Activated CD4-positive, alpha-beta T cell treated with anti-CD3 and anti-CD28 coated beads, Interleukin-2, Interleukin-6, amounts not matched to agents 100 ng/mL and 50 ng/mL, durations not matched to agents 16 hours and 8 hours (primary cell): ENCODE data around the gene CSMD2.

Source experiments
- DNase-seq: peaks from one replicate; pipeline ENCODE4 v3.0.0-alpha.2; 2020

The CSMD2 gene

GRCh38 chr1:33946836-33947235 lies 218.2 kb downstream of the CSMD2 start:
- DNase-seq = no peak

GRCh38 chr1:33944846-33945245 lies 220.2 kb downstream of the CSMD2 start:
- no peak for DNase-seq

- DNase-seq = no peak
Measured at GRCh38 chr1:33943978-33944377, 221.1 kb downstream of the CSMD2 start.

GRCh38 chr1:33932871-33933270 lies 232.2 kb downstream of the CSMD2 start:
- DNase-seq = no peak

- no peak for DNase-seq
Measured at GRCh38 chr1:33931111-33931475, 233.9 kb downstream of the CSMD2 start.

GRCh38 chr1:33930346-33931110 lies 234.5 kb downstream of the CSMD2 start:
- DNase-seq = no peak

- no peak for DNase-seq
Measured at GRCh38 chr1:33928251-33928650, 236.8 kb downstream of the CSMD2 start.

- no peak for DNase-seq
Measured at GRCh38 chr1:33927721-33928120, 237.3 kb downstream of the CSMD2 start.

GRCh38 chr1:33925586-33925985 lies 239.4 kb downstream of the CSMD2 start:
- no peak for DNase-seq

- DNase-seq = no peak
Measured at GRCh38 chr1:33921281-33921680, 243.7 kb downstream of the CSMD2 start.

GRCh38 chr1:33918368-33918767 lies 246.7 kb downstream of the CSMD2 start:
- DNase-seq = no peak

GRCh38 chr1:33916786-33917185 lies 248.2 kb downstream of the CSMD2 start:
- no peak for DNase-seq

GRCh38 chr1:33914531-33914930 lies 250.5 kb downstream of the CSMD2 start:
- DNase-seq = no peak

- DNase-seq = no peak
Measured at GRCh38 chr1:33908324-33908956, 256.6 kb downstream of the CSMD2 start.

GRCh38 chr1:33906156-33906555 lies 258.9 kb downstream of the CSMD2 start:
- no peak for DNase-seq

- no peak for DNase-seq
Measured at GRCh38 chr1:33905241-33905640, 259.8 kb downstream of the CSMD2 start.

- no peak for DNase-seq
Measured at GRCh38 chr1:33903210-33903589, 261.8 kb downstream of the CSMD2 start.

GRCh38 chr1:33902486-33903209 lies 262.4 kb downstream of the CSMD2 start:
- DNase-seq = no peak

GRCh38 chr1:33899746-33900145 lies 265.3 kb downstream of the CSMD2 start:
- DNase-seq = no peak

- DNase-seq = no peak
Measured at GRCh38 chr1:33898881-33899280, 266.1 kb downstream of the CSMD2 start.

- no peak for DNase-seq
Measured at GRCh38 chr1:33898406-33898805, 266.6 kb downstream of the CSMD2 start.

GRCh38 chr1:33897092-33897725 lies 267.8 kb downstream of the CSMD2 start:
- no peak for DNase-seq

- DNase-seq = no peak
Measured at GRCh38 chr1:33895976-33896375, 269.1 kb downstream of the CSMD2 start.

- no peak for DNase-seq
Measured at GRCh38 chr1:33895396-33895795, 269.6 kb downstream of the CSMD2 start.
